K562 (cell line): ENCODE data around the gene LAMA3. TPM values are rescaled to one million over a fixed set of nuclear protein-coding genes. Genes with fewer than 3 reads are reported as not detected.

Experiments used
- ATAC-seq: fragments of 200-7000 bp; cut with Tn5 transposase; 3 replicates; pipeline ENCODE4 v1.9.1; 2020; ENCODE audit warnings: moderate library complexity
- BruUV-seq: library from RNA; stranded (reverse); fragments of 400-500 nt; replicated peaks from 2 replicates; lab custom pipeline; 2021; lab: Mats Ljungman, UMichigan
- CTCF ChIA-PET: fragments of 300-600 bp; formaldehyde crosslinking; extraction: SDS; loops from one replicate; lab custom pipeline; 2021; ENCODE audit warnings: low intra/inter-chr PET ratio; lab: Yijun Ruan, JAX
- POLR2A ChIA-PET: fragments of 300-600, 350-650 bp; sonication (Branson Sonifier 250); formaldehyde crosslinking; extraction: SDS; loops from one replicate; lab custom pipeline; 2021; ENCODE audit warnings: antibody characterized with exemption, inconsistent platforms; lab: Yijun Ruan, JAX
- DNase-seq, 4 experiments: peaks; one replicate each; pipeline versions ENCODE4 v3.0.0 to v3.0.0-alpha.2; 2011 to 2018; ENCODE audit warnings: low spot score in 3 of 4, mixed read lengths in 3 of 4; ENCODE audit errors: extremely low read depth in 1 of 4
- FAIRE-seq: peaks from 2 replicates; lab custom pipeline; 2011; peaks lifted over from hg19 to GRCh38; lab: Jason Lieb, UNC
- H2AFZ ChIP-seq: 2 replicates; pipeline ENCODE4 v1.6.0; 2011; ENCODE audit warnings: low read depth, low read length, control low read depth, inconsistent platforms
- H3K27ac ChIP-seq: fragments of 200-600 bp; 3 replicates; pipeline ENCODE4 v1.8.0; 2011; ENCODE audit warnings: low read depth, mild to moderate bottlenecking, control low read depth, inconsistent platforms, low read length, moderate library complexity, mixed read lengths; ENCODE audit errors: extremely low read depth
- H3K27me3 ChIP-seq, 2 experiments: fragments of 300-600 bp in 1 of 2; 2 replicates in 1 of 2; 3 replicates in 1 of 2; pipeline versions ENCODE4 v1.6.0 to v1.8.0; 2011; ENCODE audit warnings: inconsistent platforms in 2 of 2, low read length in 2 of 2, mild to moderate bottlenecking in 1 of 2, mixed read lengths in 1 of 2, moderate library complexity in 1 of 2; ENCODE audit not compliant: control insufficient read depth in 2 of 2, insufficient read depth in 2 of 2
- H3K36me3 ChIP-seq: fragments of 300-600 bp; 3 replicates; pipeline ENCODE4 v1.8.0; 2011; ENCODE audit warnings: mild to moderate bottlenecking, low read length, inconsistent platforms; ENCODE audit not compliant: control insufficient read depth, insufficient read depth
- H3K4me1 ChIP-seq, 2 experiments: fragments of 200-600 bp in 1 of 2; replicated peaks in 1 of 2; 2 replicates in 1 of 2; 3 replicates in 1 of 2; pipeline versions ENCODE4 v1.5.1 to v1.8.0; 2011; ENCODE audit warnings: inconsistent platforms in 2 of 2, low read length in 2 of 2, mild to moderate bottlenecking in 1 of 2, mixed read lengths in 1 of 2, moderate library complexity in 1 of 2; ENCODE audit not compliant: control insufficient read depth in 2 of 2, insufficient read depth in 2 of 2
- H3K4me2 ChIP-seq: 2 replicates; pipeline ENCODE4 v1.6.1; 2011; ENCODE audit warnings: low read length, control low read depth, inconsistent platforms, mixed read lengths; ENCODE audit not compliant: insufficient read depth
- H3K4me3 ChIP-seq: fragments of 200-600 bp; sonication (generic), shearing (Covaris generic); 2 replicates; pipeline ENCODE4 v1.5.1; 2016; ENCODE audit warnings: control low read depth, inconsistent platforms
- H3K79me2 ChIP-seq: fragments of 200-600 bp; 3 replicates; pipeline ENCODE4 v1.8.0; 2011; ENCODE audit warnings: low read length, inconsistent platforms; ENCODE audit not compliant: control insufficient read depth, insufficient read depth
- H3K9ac ChIP-seq, 2 experiments: 2 replicates each; pipeline versions ENCODE4 v1.6.0 to v1.6.1; 2011; ENCODE audit warnings: low read depth in 2 of 2, low read length in 2 of 2, control low read depth in 1 of 2, inconsistent platforms in 1 of 2, mild to moderate bottlenecking in 1 of 2, mixed read lengths in 1 of 2; ENCODE audit not compliant: insufficient read depth in 1 of 2
- H3K9me1 ChIP-seq: one replicate; pipeline ENCODE4 v1.6.0; 2011; ENCODE audit warnings: inconsistent platforms, mild to moderate bottlenecking, low read length, moderate library complexity; ENCODE audit not compliant: control insufficient read depth, insufficient read depth
- H3K9me3 ChIP-seq: replicated peaks from 2 replicates; pipeline ENCODE4 v1.5.1; 2011; ENCODE audit warnings: low read depth, low read length, inconsistent platforms; ENCODE audit not compliant: control insufficient read depth, insufficient read depth
- H4K20me1 ChIP-seq: replicated peaks from 2 replicates; pipeline ENCODE4 v1.6.1; 2011; ENCODE audit warnings: low read length, inconsistent platforms, mixed read lengths; ENCODE audit not compliant: control insufficient read depth, insufficient read depth
- BMI1 ChIP-seq: fragments of 150-350 bp; IDR thresholded peaks from 2 replicates; pipeline ENCODE4 v1.6.1; 2014; ENCODE audit warnings: low read length
- DPF2 ChIP-seq: fragments of 450-650 bp; IDR thresholded peaks from 2 replicates; pipeline ENCODE4 v1.6.1; 2016
- FOXP1 ChIP-seq: sonication (generic); formaldehyde crosslinking; IDR thresholded peaks from 2 replicates; pipeline ENCODE4 v1.8.0; 2022; ENCODE audit warnings: mild to moderate bottlenecking, missing genetic modification reagents
- HDAC3 ChIP-seq: fragments of 450-650 bp; IDR thresholded peaks from 2 replicates; pipeline ENCODE4 v1.6.1; 2018; ENCODE audit warnings: borderline replicate concordance, mild to moderate bottlenecking, moderate library complexity; ENCODE audit not compliant: partially characterized antibody
- POLR2G ChIP-seq: fragments of 200-400 bp; formaldehyde crosslinking; IDR thresholded peaks from 2 replicates; pipeline ENCODE4 v1.6.1; 2017; ENCODE audit warnings: low read depth, mild to moderate bottlenecking, antibody characterized with exemption, low read length, moderate library complexity
- PRPF4 ChIP-seq: fragments of 200-400 bp; formaldehyde crosslinking; IDR thresholded peaks from one replicate; pipeline ENCODE4 v1.6.1; 2017; ENCODE audit warnings: low read length, low read depth, mild to moderate bottlenecking; ENCODE audit not compliant: insufficient read depth, poor library complexity, severe bottlenecking
- SMARCA5 ChIP-seq: fragments of 450-650 bp; IDR thresholded peaks from 2 replicates; pipeline ENCODE4 v1.6.1; 2016
- TCF3 ChIP-seq: sonication (generic); formaldehyde crosslinking; IDR thresholded peaks from 2 replicates; pipeline ENCODE4 v1.4.0; 2020; ENCODE audit warnings: mild to moderate bottlenecking, missing genetic modification reagents
- XRCC3 ChIP-seq: fragments of 450-650 bp; IDR thresholded peaks from 2 replicates; pipeline ENCODE4 v1.6.1; 2017; ENCODE audit warnings: mild to moderate bottlenecking, moderate library complexity
- ZBTB11 ChIP-seq, 3 experiments: fragments of 200-800 bp in 1 of 3; fragments of 250-450 bp in 1 of 3; fragments of 450-650 bp in 1 of 3; sonication (Bioruptor Pico) in 1 of 3; sonication (Bioruptor generic) in 1 of 3; formaldehyde crosslinking in 1 of 3; IDR thresholded peaks; 2 replicates each; pipeline versions ENCODE4 v1.6.1 to v1.8.0; 2016 to 2022; ENCODE audit warnings: mild to moderate bottlenecking in 2 of 3, missing genetic modification characterization in 2 of 3, missing compliant biosample characterization in 1 of 3, moderate library complexity in 1 of 3
- ZFX ChIP-seq: sonication (generic); formaldehyde crosslinking; IDR thresholded peaks from 2 replicates; pipeline ENCODE4 v1.8.0; 2022; ENCODE audit warnings: mild to moderate bottlenecking, missing genetic modification reagents, moderate library complexity
- ZNF239 ChIP-seq: fragments of 250-450 bp; sonication (Bioruptor Pico); IDR thresholded peaks from 2 replicates; pipeline ENCODE4 v1.4.0; 2020; ENCODE audit warnings: mild to moderate bottlenecking
- ZNF717 ChIP-seq: fragments of 250-450 bp; sonication (Bioruptor Pico); IDR thresholded peaks from 2 replicates; pipeline ENCODE4 v1.5.0; 2021
- WGBS: fragments of 100-300 bp; shearing (Covaris generic); methylation state at CpG from one replicate; pipeline ENCODE4 v1.1.6; 2016; ENCODE audit warnings: low coverage, mixed read lengths; ENCODE audit not compliant: insufficient coverage; ENCODE audit errors: missing lambda C conversion rate; 5-methylcytosine and 5-hydroxymethylcytosine counted together
- in situ Hi-C: fragments of 300-500 bp; cut with MboI; formaldehyde crosslinking; loops from 4 replicates; pipeline ENCODE4 v1.15.0; 2018; ENCODE audit warnings: inconsistent platforms, mixed read lengths
- intact Hi-C: fragments of 100-400 bp; cut with micrococcal nuclease; formaldehyde crosslinking; loops from 2 replicates; pipeline ENCODE4 v1.14.2; 2022
- polyA plus RNA-seq, 8 experiments: library from polyadenylated mRNA; depleted of rRNA in 4 of 8; stranded (reverse) in 5 of 8; unstranded in 3 of 8; fragments of >200 nt; fragmentation: Nextera tagmentation in 2 of 8; fragmentation: Illumina TruSeq in 1 of 8; extraction: Ambion mirVana in 2 of 8; extraction: Trizol in 1 of 8; gene quantifications; 2 replicates each; pipeline versions ENCODE4 v1.2.1 to v1.2.3, GENCODE V29; 2011 to 2014; ENCODE audit warnings: inconsistent platforms in 1 of 8, missing spikeins in 1 of 8
- total RNA-seq, 7 experiments: library from RNA; depleted of rRNA in 6 of 7; stranded (reverse); fragments of >200 nt in 6 of 7; fragmentation: Illumina TruSeq in 2 of 7; extraction: Trizol in 2 of 7; gene quantifications; 2 replicates each; pipeline versions ENCODE4 v1.2.1 to v1.2.3, GENCODE V29; 2011 to 2021; ENCODE audit warnings: low replicate concordance in 1 of 7

Gene LAMA3
- total and polyA plus RNA-seq, 9 of the 15 experiments (the other 6 are each of a cell fraction or from before 2014, with no cell fraction given), result 0.07 TPM; not detected in 8

- Histone ChIP-seq H3K27ac (no peak overlapping the region), H3K9me3 (no peaks in the 10 kb centered on the region), H3K9me1 (no peaks in the 10 kb centered on the region), H3K4me2 (no peak overlapping the region), H4K20me1 (no peaks in the 10 kb centered on the region), H3K4me1 (no peaks in the 10 kb centered on the region), H3K4me3 (no peak overlapping the region), H3K9ac (no peak overlapping the region), H2AFZ (no peak overlapping the region), H3K79me2 (no peaks in the 10 kb centered on the region), H3K36me3 (no peaks in the 10 kb centered on the region), H3K27me3 (peaks cover 0 to 9% of the 10 kb centered on the region in 2 experiments; a peak in 2 of 5 replicates)
- intact Hi-C loops (no loop called here), in situ Hi-C loops (no loop called here)
- TF ChIP-seq SMARCA5 (no peak), BMI1 (no peak), ZNF717 (no peak), ZNF239 (CRISPR knock-in tag) (no peak), TCF3 (no peak), ZBTB11 (CRISPR knock-in tag; IDR thresholded peaks at IDR 0.05) (no peak), ZFX (CRISPR knock-in tag) (no peak), XRCC3 (no peak), HDAC3 (no peak), POLR2G (no peak), PRPF4 (no peak), FOXP1 (no peak), DPF2 (no peak)
- FAIRE-seq (no peak), DNase-seq (no peak), ATAC-seq (no peak)
- ChIA-PET CTCF (no interaction called here), POLR2A (interaction anchor here (0.9 kb wide), 1 partner anchor 58 kb away, joined by 3 read pairs; no protein-coding TSS in a partner anchor)
- BruUV-seq, result no TSS peak
- WGBS, result 0% methylated on average over 5 of the region's 5 CpGs
Observed at GRCh38 chr18:23949863-23950262, 260.6 kb downstream of the LAMA3 start.
